ENCODE measurements around the gene CNTFR. TPM values are rescaled to one million over a fixed set of nuclear protein-coding genes. Genes with fewer than 3 reads are reported as not detected.

Gene CNTFR
- total RNA-seq, 4 donors from 2014 or later = 1.7 to 24.6 (median 15.6) TPM

GRCh38 chr9:34590381-34591247 is 1.1 kb upstream of the CNTFR start:
- Histone ChIP-seq H3K27me3 (peaks cover 0 to 28% of the 10 kb centered on the region in 2 donors), H3K4me3 (peak overlapping the region; percentile 28 to 66 (median 56)), H3K27ac (peak overlapping the region in 3 of 4 donors; percentile 19 to 74 (median 43)), H3K9me3 (no peaks in the 10 kb centered on the region), H3K4me1 (peaks cover 0 to 49% (median 23%) of the 10 kb centered on the region in 4 donors), H3K36me3 (no peaks in the 10 kb centered on the region)
- peak in 2 of 3 donors; percentile 76 to 79 for DNase-seq
- peak in 1 of 2 donors; percentile 35 for TF ChIP-seq POLR2A (IDR thresholded peaks at IDR 0.05)
- TF ChIP-seq, protein P1, sequence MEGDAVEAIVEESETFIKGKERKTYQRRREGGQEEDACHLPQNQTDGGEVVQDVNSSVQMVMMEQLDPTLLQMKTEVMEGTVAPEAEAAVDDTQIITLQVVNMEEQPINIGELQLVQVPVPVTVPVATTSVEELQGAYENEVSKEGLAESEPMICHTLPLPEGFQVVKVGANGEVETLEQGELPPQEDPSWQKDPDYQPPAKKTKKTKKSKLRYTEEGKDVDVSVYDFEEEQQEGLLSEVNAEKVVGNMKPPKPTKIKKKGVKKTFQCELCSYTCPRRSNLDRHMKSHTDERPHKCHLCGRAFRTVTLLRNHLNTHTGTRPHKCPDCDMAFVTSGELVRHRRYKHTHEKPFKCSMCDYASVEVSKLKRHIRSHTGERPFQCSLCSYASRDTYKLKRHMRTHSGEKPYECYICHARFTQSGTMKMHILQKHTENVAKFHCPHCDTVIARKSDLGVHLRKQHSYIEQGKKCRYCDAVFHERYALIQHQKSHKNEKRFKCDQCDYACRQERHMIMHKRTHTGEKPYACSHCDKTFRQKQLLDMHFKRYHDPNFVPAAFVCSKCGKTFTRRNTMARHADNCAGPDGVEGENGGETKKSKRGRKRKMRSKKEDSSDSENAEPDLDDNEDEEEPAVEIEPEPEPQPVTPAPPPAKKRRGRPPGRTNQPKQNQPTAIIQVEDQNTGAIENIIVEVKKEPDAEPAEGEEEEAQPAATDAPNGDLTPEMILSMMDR (IDR thresholded peaks at IDR 0.05) = no peak

GRCh38 chr9:34588671-34589635 is 571 bp downstream of the CNTFR start:
- H3K36me3 ChIP-seq = no peaks in the 10 kb centered on the region
- H3K9me3 ChIP-seq = no peaks in the 10 kb centered on the region
- TF ChIP-seq, protein P1 (IDR thresholded peaks at IDR 0.05) = no peak
- no peak for TF ChIP-seq POLR2A (IDR thresholded peaks at IDR 0.05)
- peak overlapping the region; percentile 28 to 66 (median 56) for H3K4me3 ChIP-seq
- peaks cover 0 to 29% of the 10 kb centered on the region in 2 donors for H3K27me3 ChIP-seq
- peak overlapping the region in 1 of 4 donors; percentile 74 for H3K27ac ChIP-seq
- DNase-seq = no peak
- H3K4me1 ChIP-seq = peaks cover 0 to 49% (median 23%) of the 10 kb centered on the region in 4 donors

- Histone ChIP-seq H3K9me3 (no peaks in the 10 kb centered on the region), H3K27ac (no peak overlapping the region), H3K4me1 (peaks cover 0 to 38% (median 23%) of the 10 kb centered on the region in 4 donors), H3K36me3 (no peaks in the 10 kb centered on the region), H3K27me3 (peaks cover 0 to 27% of the 10 kb centered on the region in 2 donors), H3K4me3 (no peak overlapping the region)
- no peak for DNase-seq
- no peak for TF ChIP-seq POLR2A (IDR thresholded peaks at IDR 0.05)
- TF ChIP-seq, protein P1 (IDR thresholded peaks at IDR 0.05) = no peak
Observed at GRCh38 chr9:34587271-34587670, 2.3 kb downstream of the CNTFR start.

DNA sequence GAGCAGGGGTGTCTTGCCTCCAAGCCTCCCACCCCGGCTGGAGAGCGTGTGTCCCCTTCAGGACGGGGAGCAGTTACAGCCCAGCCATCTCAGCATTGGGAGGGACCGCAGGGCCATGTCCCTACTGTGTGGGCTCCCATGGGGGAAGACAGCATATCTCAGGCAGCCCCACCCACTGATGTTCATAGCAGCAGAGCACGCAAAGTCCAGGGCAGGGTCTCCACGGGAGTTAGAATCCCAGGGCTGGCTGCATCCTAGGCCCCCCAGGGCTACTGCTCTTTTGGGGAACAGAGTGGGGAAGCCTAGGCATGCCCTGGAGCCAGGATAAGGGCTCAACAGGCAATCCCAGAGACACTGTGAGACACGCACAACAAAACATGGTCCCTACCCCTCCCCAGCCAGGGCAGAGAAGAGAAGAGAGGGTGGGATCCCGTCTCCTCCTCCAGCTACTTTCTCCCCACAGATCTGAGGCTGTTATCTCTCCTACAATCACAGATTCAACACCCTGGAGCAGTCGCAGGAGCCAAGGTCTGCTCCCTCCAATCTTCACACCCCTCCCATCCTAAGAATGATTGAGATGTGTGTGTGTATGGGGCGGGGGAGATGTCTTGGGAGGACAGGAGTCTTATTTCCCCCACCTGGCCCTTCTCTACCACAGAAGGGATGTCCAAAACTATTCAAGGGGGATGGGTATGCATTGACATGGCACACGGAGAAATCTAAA is 3.4 kb downstream of the CNTFR start:
- Histone ChIP-seq H3K27me3 (peaks cover 0 to 23% of the 10 kb centered on the region in 2 donors), H3K4me3 (no peak overlapping the region), H3K27ac (no peak overlapping the region), H3K36me3 (no peaks in the 10 kb centered on the region), H3K4me1 (peaks cover 0 to 30% (median 17%) of the 10 kb centered on the region in 4 donors), H3K9me3 (no peaks in the 10 kb centered on the region)
- DNase-seq = no peak
- TF ChIP-seq POLR2A (IDR thresholded peaks at IDR 0.05) = no peak
- TF ChIP-seq, protein P1 (IDR thresholded peaks at IDR 0.05) = no peak

GRCh38 chr9:34584970-34585369 is 4.6 kb downstream of the CNTFR start:
- no peak for TF ChIP-seq POLR2A (IDR thresholded peaks at IDR 0.05)
- TF ChIP-seq, protein P1 (IDR thresholded peaks at IDR 0.05) = no peak
- Histone ChIP-seq H3K9me3 (no peaks in the 10 kb centered on the region), H3K4me1 (peaks cover 0 to 26% (median 7%) of the 10 kb centered on the region in 4 donors), H3K27ac (no peak overlapping the region), H3K36me3 (no peaks in the 10 kb centered on the region), H3K4me3 (no peak overlapping the region), H3K27me3 (peaks cover 0 to 23% of the 10 kb centered on the region in 2 donors)
- no peak for DNase-seq

Data from Peyer's patch (tissue), 4 donors.